HepG2 (cell line): ENCODE results near the gene ZC3H13. TPM values are rescaled to one million over a fixed set of nuclear protein-coding genes. Genes with fewer than 3 reads are reported as not detected.

Experiments used
- ATAC-seq: fragments of 200-7000 bp; cut with Tn5 transposase; 3 replicates; pipeline ENCODE4 v1.9.1; 2020; ENCODE audit warnings: mild to moderate bottlenecking, moderate library complexity
- BruUV-seq: library from RNA; stranded (reverse); fragments of 400-500 nt; replicated peaks from 2 replicates; lab custom pipeline; 2021; lab: Mats Ljungman, UMichigan
- CTCF ChIA-PET: fragments of 300-600 bp; formaldehyde crosslinking; extraction: SDS; loops from one replicate; lab custom pipeline; 2021; ENCODE audit warnings: low total read pairs, inconsistent platforms, low intra/inter-chr PET ratio; lab: Yijun Ruan, JAX
- POLR2A ChIA-PET: fragments of 350-600 bp; sonication (Branson Sonifier 250); formaldehyde crosslinking; loops from one replicate; lab custom pipeline; 2020; ENCODE audit warnings: antibody characterized with exemption, inconsistent platforms; lab: Yijun Ruan, JAX
- DNase-seq: peaks from one replicate; pipeline ENCODE4 v3.0.0-alpha.2; 2015; ENCODE audit warnings: low spot score
- FAIRE-seq: peaks from 3 replicates; lab custom pipeline; 2011; peaks lifted over from hg19 to GRCh38; lab: Jason Lieb, UNC
- H2AFZ ChIP-seq: one replicate; pipeline ENCODE4 v1.6.1; 2011; ENCODE audit warnings: low read length, inconsistent platforms
- H3K27ac ChIP-seq: fragments of 300-600 bp; 3 replicates; pipeline ENCODE4 v1.8.0; 2011; ENCODE audit warnings: mixed run types, mild to moderate bottlenecking, mixed read lengths, low read length, inconsistent platforms; ENCODE audit not compliant: insufficient read depth; ENCODE audit errors: extremely low read length
- H3K27me3 ChIP-seq, 2 experiments: fragments of 200-600 bp in 1 of 2; 2 replicates in 1 of 2; 3 replicates in 1 of 2; pipeline versions ENCODE4 v1.6.0 to v1.8.0; 2011; ENCODE audit warnings: low read length in 2 of 2, mild to moderate bottlenecking in 2 of 2, moderate library complexity in 2 of 2, inconsistent platforms in 1 of 2; ENCODE audit not compliant: insufficient read depth in 2 of 2, control insufficient read depth in 1 of 2
- H3K36me3 ChIP-seq, 2 experiments: fragments of 200-600 bp in 1 of 2; replicated peaks in 1 of 2; 2 replicates in 1 of 2; 3 replicates in 1 of 2; pipeline versions ENCODE4 v1.5.1 to v1.8.0; 2011; ENCODE audit warnings: low read length in 2 of 2, inconsistent platforms in 1 of 2; ENCODE audit not compliant: insufficient read depth in 2 of 2, control insufficient read depth in 1 of 2
- H3K4me1 ChIP-seq: 2 replicates; pipeline ENCODE4 v1.5.1; 2012; ENCODE audit warnings: low read length, inconsistent platforms; ENCODE audit not compliant: insufficient read depth
- H3K4me2 ChIP-seq: 2 replicates; pipeline ENCODE4 v1.6.0; 2011; ENCODE audit warnings: low read depth, low read length, inconsistent platforms
- H3K4me3 ChIP-seq, 3 experiments: fragments of 200-600 bp in 1 of 3; sonication (generic), shearing (Covaris generic) in 1 of 3; replicated peaks in 1 of 3; 2 replicates each; pipeline ENCODE4 v1.5.1; 2011 to 2016; ENCODE audit warnings: low read length in 3 of 3, inconsistent platforms in 2 of 3, low read depth in 2 of 3, mild to moderate bottlenecking in 2 of 3, control low read depth in 1 of 3, mixed read lengths in 1 of 3; ENCODE audit not compliant: insufficient read depth in 1 of 3
- H3K79me2 ChIP-seq: one replicate; pipeline ENCODE4 v1.6.1; 2011; ENCODE audit warnings: low read length, inconsistent platforms; ENCODE audit not compliant: insufficient read depth
- H3K9ac ChIP-seq: 2 replicates; pipeline ENCODE4 v1.6.0; 2011; ENCODE audit warnings: mild to moderate bottlenecking, low read depth, low read length, inconsistent platforms; ENCODE audit not compliant: insufficient read depth
- H3K9me3 ChIP-seq: 2 replicates; pipeline ENCODE4 v1.5.1; 2012; ENCODE audit warnings: mild to moderate bottlenecking, low read length
- H4K20me1 ChIP-seq: 2 replicates; pipeline ENCODE4 v1.6.0; 2011; ENCODE audit warnings: inconsistent platforms, mild to moderate bottlenecking, low read length, moderate library complexity; ENCODE audit not compliant: insufficient read depth
- AHDC1 ChIP-seq: sonication (generic); formaldehyde crosslinking; IDR thresholded peaks from 2 replicates; pipeline ENCODE4 v1.5.1; 2020; ENCODE audit warnings: mild to moderate bottlenecking, missing genetic modification reagents, borderline replicate concordance
- HNF1B ChIP-seq: sonication (generic); formaldehyde crosslinking; IDR thresholded peaks from 2 replicates; pipeline ENCODE4 v1.5.1; 2020; ENCODE audit warnings: mild to moderate bottlenecking, moderate library complexity, missing genetic modification reagents
- HNRNPL ChIP-seq: fragments of 200-400 bp; formaldehyde crosslinking; IDR thresholded peaks from 2 replicates; pipeline ENCODE4 v1.6.1; 2017; ENCODE audit warnings: mild to moderate bottlenecking, low read depth, low read length
- KDM6A ChIP-seq: IDR thresholded peaks from 2 replicates; pipeline ENCODE4 v1.6.1; 2016; ENCODE audit warnings: low read depth
- MEIS2 ChIP-seq: sonication (generic); formaldehyde crosslinking; IDR thresholded peaks from 2 replicates; pipeline ENCODE4 v1.9.0; 2021; ENCODE audit warnings: mild to moderate bottlenecking, missing genetic modification reagents
- RNF2 ChIP-seq: fragments of 450-650 bp; conservative IDR thresholded peaks from 2 replicates; pipeline ENCODE4 v1.6.1; 2016; ENCODE audit warnings: low read depth
- SNAI1 ChIP-seq: sonication (generic); formaldehyde crosslinking; IDR thresholded peaks from 2 replicates; pipeline ENCODE4 v1.5.0; 2020; ENCODE audit warnings: mild to moderate bottlenecking, missing genetic modification reagents, borderline replicate concordance
- USF2 ChIP-seq, 2 experiments: sonication (generic) in 1 of 2; formaldehyde crosslinking in 1 of 2; IDR thresholded peaks; 2 replicates each; pipeline versions ENCODE4 v1.5.1 to v1.6.1; 2011 to 2020; ENCODE audit warnings: borderline replicate concordance in 1 of 2, low read depth in 1 of 2, low read length in 1 of 2, mild to moderate bottlenecking in 1 of 2, missing genetic modification reagents in 1 of 2, moderate library complexity in 1 of 2
- ZNF687 ChIP-seq: sonication (generic); formaldehyde crosslinking; IDR thresholded peaks from 2 replicates; pipeline ENCODE4 v1.5.1; 2020; ENCODE audit warnings: mild to moderate bottlenecking, missing genetic modification reagents, moderate library complexity
- WGBS: methylation state at CpG from one replicate; pipeline ENCODE4 v1.1.6; 2017; ENCODE audit warnings: low lambda C conversion rate; 5-methylcytosine and 5-hydroxymethylcytosine counted together
- in situ Hi-C: cut with HindIII; loops from 2 replicates; pipeline ENCODE4 v1.10.0; 2017; ENCODE audit warnings: low pct_unique_long_range_greater_than_20kb; ENCODE audit not compliant: extremely low pct_ligation_motif_present
- intact Hi-C: fragments of 100-400 bp; cut with micrococcal nuclease; formaldehyde crosslinking; loops from one replicate; pipeline ENCODE4 v1.10.0; 2022; ENCODE audit not compliant: unreplicated experiment
- polyA plus RNA-seq, 8 experiments: library from polyadenylated mRNA; depleted of rRNA in 3 of 8; stranded (reverse) in 7 of 8; unstranded in 1 of 8; fragments of >200 nt; fragmentation: Illumina TruSeq in 4 of 8; extraction: Trizol in 4 of 8; gene quantifications; 2 replicates each; pipeline versions ENCODE4 v1.2.1 to v1.2.3, GENCODE V29; 2011 to 2016; ENCODE audit warnings: low read depth in 4 of 8, missing spikeins in 1 of 8, mixed read lengths in 1 of 8; ENCODE audit not compliant: insufficient read depth in 1 of 8
- total RNA-seq, 5 experiments: library from RNA; depleted of rRNA; stranded (reverse); fragments of >200 nt; fragmentation: Illumina TruSeq; extraction: Trizol; gene quantifications; 2 replicates each; pipeline ENCODE4 v1.2.3, GENCODE V29; 2016; ENCODE audit warnings: low read depth in 1 of 5

The ZC3H13 gene
- total and polyA plus RNA-seq, 2 of the 13 experiments (the other 11 are each of a cell fraction or from before 2014, with no cell fraction given), result 2.7 to 23.5 TPM

GRCh38 chr13:45933203-45933908, 119.2 kb downstream of the ZC3H13 start:
- H3K9ac ChIP-seq, result no peak overlapping the region
- no peak for ATAC-seq
- H3K4me1 ChIP-seq, result peaks cover 7% of the 10 kb centered on the region; the same call in 1 of the 2 replicates
- H3K27me3 ChIP-seq, result peaks cover 0 to 31% of the 10 kb centered on the region in 2 experiments; a peak in 2 of 5 replicates
- no TSS peak for BruUV-seq
- H3K4me2 ChIP-seq, result no peak overlapping the region
- no peaks in the 10 kb centered on the region for H3K36me3 ChIP-seq
- intact Hi-C loops (no loop called here), in situ Hi-C loops (no loop called here)
- no peak overlapping the region for H3K27ac ChIP-seq
- H3K9me3 ChIP-seq, result no peaks in the 10 kb centered on the region
- no peak overlapping the region for H2AFZ ChIP-seq
- FAIRE-seq, result no peak
- no peak for DNase-seq
- CTCF ChIA-PET, result no interaction called here
- POLR2A ChIA-PET, result no interaction called here
- H3K79me2 ChIP-seq, result no peaks in the 10 kb centered on the region
- H4K20me1 ChIP-seq, result no peaks in the 10 kb centered on the region
- no peak overlapping the region for H3K4me3 ChIP-seq
- 28% methylated on average over 18 of the region's 18 CpGs for WGBS
- TF ChIP-seq KDM6A (CRISPR knock-in tag) (no peak), AHDC1 (CRISPR knock-in tag) (no peak), ZNF687 (CRISPR knock-in tag) (no peak), RNF2 (no peak), MEIS2 (CRISPR knock-in tag) (no peak), USF2 (IDR thresholded peaks at IDR 0.05; ENCODE audit: low read depth, low read length) (no peak), USF2 (CRISPR knock-in tag; IDR thresholded peaks at IDR 0.05; ENCODE audit: borderline replicate concordance) (no peak), HNRNPL (no peak), SNAI1 (CRISPR knock-in tag) (no peak), HNF1B (CRISPR knock-in tag) (no peak)
